Esophagus squamous epithelium (tissue), 5 donors: ENCODE results near the gene RPA1. TPM values are rescaled to one million over a fixed set of nuclear protein-coding genes. Genes with fewer than 3 reads are reported as not detected.
A peak's percentile ranks its signal among the peaks of the same experiment; 100 is the strongest.

Source experiments
- DNase-seq: peaks from one replicate; lab custom pipeline; 2025; lab: John Stamatoyannopoulos, UW
- H3K27ac ChIP-seq, 4 donors: fragments of 200-600 bp; sonication (generic); one replicate each; pipeline ENCODE4 v1.5.1; 2016 to 2019; ENCODE audit warnings: mild to moderate bottlenecking in 1 of 4
- H3K27me3 ChIP-seq, 4 donors: fragments of 200-600 bp; sonication (generic); 1 replicate in 3 of 4; 2 replicates in 1 of 4; pipeline versions ENCODE4 v1.5.1 to v1.6.0; 2017 to 2021; ENCODE audit warnings: antibody characterized with exemption in 1 of 4
- H3K36me3 ChIP-seq, 3 donors: fragments of 200-600 bp; sonication (generic); one replicate each; pipeline ENCODE4 v1.5.1; 2016 to 2019
- H3K4me1 ChIP-seq, 3 donors: fragments of 200-600 bp; sonication (generic); one replicate each; pipeline ENCODE4 v1.5.1; 2017 to 2019
- H3K4me3 ChIP-seq, 4 donors: fragments of 200-600 bp; sonication (generic); 1 replicate in 3 of 4; 2 replicates in 1 of 4; pipeline ENCODE4 v1.5.1; 2016 to 2019; ENCODE audit warnings: mild to moderate bottlenecking in 2 of 4, moderate library complexity in 1 of 4
- H3K9me3 ChIP-seq, 3 donors: fragments of 200-600 bp; sonication (generic); one replicate each; pipeline ENCODE4 v1.5.1; 2016 to 2019
- CTCF ChIP-seq, 6 experiments: fragments of 450-650 bp in 4 of 6; fragments of 200-600 bp in 2 of 6; sonication (generic) in 2 of 6; IDR thresholded peaks; one replicate each; pipeline ENCODE4 v1.5.1; 2016 to 2019; ENCODE audit warnings: antibody characterized with exemption in 6 of 6, mild to moderate bottlenecking in 4 of 6, moderate library complexity in 4 of 6
- POLR2A ChIP-seq, 4 donors: fragments of 450-650 bp; IDR thresholded peaks; one replicate each; pipeline ENCODE4 v1.6.1; 2017; ENCODE audit warnings: antibody characterized with exemption in 4 of 4, mild to moderate bottlenecking in 4 of 4, moderate library complexity in 3 of 4
- WGBS, 2 donors: methylation state at CpG; one replicate each; pipeline ENCODE4 v1.1.5; 2018; 5-methylcytosine and 5-hydroxymethylcytosine counted together
- intact Hi-C: fragments of 100-400 bp; cut with DNase I; formaldehyde crosslinking; loops from one replicate; pipeline ENCODE4 v1.15.0; 2022
- total RNA-seq, 4 donors: library from RNA; depleted of rRNA; stranded (reverse); fragments of >200 nt; gene quantifications; one replicate each; pipeline ENCODE4 v1.1.0, GENCODE V29; 2016
- donor health status: DM: yes; HTN: yes; CAD: no.

RPA1 gene
- total RNA-seq, 4 donors from 2014 or later = 16.3 to 29.8 (median 25.6) TPM

- Histone ChIP-seq H3K9me3 (no peaks in the 10 kb centered on the region), H3K27me3 (peaks cover 0 to 6% (median 0%) of the 10 kb centered on the region in 4 donors), H3K4me1 (peaks cover 3 to 11% (median 8%) of the 10 kb centered on the region in 3 donors), H3K4me3 (no peak overlapping the region), H3K27ac (no peak overlapping the region), H3K36me3 (no peaks in the 10 kb centered on the region)
- no peak for TF ChIP-seq POLR2A (IDR thresholded peaks at IDR 0.05)
- no peak for TF ChIP-seq CTCF (IDR thresholded peaks at IDR 0.05)
- WGBS, 2 donors = 30% methylated on average over 5 of the region's 8 CpGs; no CpG with 5 or more reads in 1 of the 2 donors
- DNase-seq = no peak
- intact Hi-C loops = no loop called here
These were observed 100.5 kb downstream of the RPA1 start for GRCh38 chr17:1930337-1930645.

- no peak for DNase-seq
- H3K4me3 ChIP-seq = peak overlapping the region in 1 of 4 donors; percentile 33
- H3K27ac ChIP-seq = no peak overlapping the region
- peaks cover 0 to 10% (median 0%) of the 10 kb centered on the region in 3 donors for H3K36me3 ChIP-seq
- peaks cover 3 to 11% (median 8%) of the 10 kb centered on the region in 3 donors for H3K4me1 ChIP-seq
- no peak for TF ChIP-seq CTCF (IDR thresholded peaks at IDR 0.05)
- TF ChIP-seq POLR2A (IDR thresholded peaks at IDR 0.05) = no peak
- H3K27me3 ChIP-seq = peaks cover 0 to 6% (median 0%) of the 10 kb centered on the region in 4 donors
- no peaks in the 10 kb centered on the region for H3K9me3 ChIP-seq
- WGBS, 2 donors = 44 to 60% methylated on average over 8 to 14 of the region's 27 CpGs
- intact Hi-C loops = no loop called here
These were observed 102.2 kb downstream of the RPA1 start for GRCh38 chr17:1931844-1932579.

- no peak for DNase-seq
- intact Hi-C loops = no loop called here
- TF ChIP-seq POLR2A (IDR thresholded peaks at IDR 0.05) (no peak), CTCF (IDR thresholded peaks at IDR 0.05) (no peak)
- Histone ChIP-seq H3K27me3 (peaks cover 0 to 6% (median 0%) of the 10 kb centered on the region in 4 donors), H3K4me3 (no peak overlapping the region), H3K9me3 (no peaks in the 10 kb centered on the region), H3K4me1 (peaks cover 3 to 11% (median 8%) of the 10 kb centered on the region in 3 donors), H3K27ac (no peak overlapping the region), H3K36me3 (peaks cover 0 to 10% (median 0%) of the 10 kb centered on the region in 3 donors)
- whole genome bisulfite sequencing, 2 donors = 88 to 95% methylated on average over 14 to 24 of the region's 27 CpGs
These were observed 104.3 kb downstream of the RPA1 start for GRCh38 chr17:1933875-1934715.

- WGBS, 2 donors = 85 to 89% methylated on average over 8 to 9 of the region's 17 CpGs
These were observed 105.1 kb downstream of the RPA1 start for GRCh38 chr17:1934901-1935300.

More at GRCh38 chr17:1934901-1935300, 105.1 kb downstream of the RPA1 start:
- TF ChIP-seq POLR2A (IDR thresholded peaks at IDR 0.05) (no peak), CTCF (IDR thresholded peaks at IDR 0.05) (no peak)
- H3K4me1 ChIP-seq = peaks cover 3 to 11% (median 8%) of the 10 kb centered on the region in 3 donors
- DNase-seq = no peak
- H3K27me3 ChIP-seq = peaks cover 0 to 6% (median 0%) of the 10 kb centered on the region in 4 donors
- no peak overlapping the region for H3K27ac ChIP-seq
- H3K36me3 ChIP-seq = peaks cover 0 to 10% (median 0%) of the 10 kb centered on the region in 3 donors
- H3K4me3 ChIP-seq = no peak overlapping the region
- H3K9me3 ChIP-seq = no peaks in the 10 kb centered on the region
- intact Hi-C loops = no loop called here
